NOMO-1 treated with DMSO at 0.1 percent for 48 hours (cell line): ENCODE results near the gene MINDY4B.
A peak's percentile ranks its signal among the peaks of the same experiment; 100 is the strongest.

Source experiments
- DNase-seq: peaks from one replicate; lab custom pipeline; 2025; ENCODE audit not compliant: unreplicated experiment; lab: John Stamatoyannopoulos, UW

Gene MINDY4B

DNA sequence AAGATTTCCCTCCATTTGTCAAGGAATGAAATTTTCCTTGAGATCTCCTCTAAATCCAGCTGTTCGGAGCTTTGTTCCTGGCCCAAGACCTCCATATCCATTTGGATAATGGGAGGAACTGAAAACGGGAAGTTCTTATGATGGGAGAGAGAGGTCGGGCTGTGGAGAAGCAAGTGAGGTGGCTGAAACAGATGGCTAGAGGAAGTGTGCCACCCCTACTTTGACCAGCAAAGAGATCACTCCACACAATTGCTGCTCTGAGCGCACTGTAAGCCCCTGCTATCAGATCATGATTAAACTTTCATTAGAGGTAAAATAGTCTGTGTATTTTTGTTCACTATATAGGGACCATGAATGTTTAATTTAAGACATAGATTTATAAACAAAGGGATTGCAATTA, at the start of gene MINDY4B:
TSS of gene MINDY4B (minus strand) at position 101 of the 400 bp plus-strand sequence. CDS start at position 101, 0 bp downstream.
- no peak for DNase-seq

GRCh38 chr3:150951923-150952322, 46.7 kb upstream of the MINDY4B start:
- DNase-seq: no peak

- DNase-seq: no peak
Measured at GRCh38 chr3:150945226-150946032, 40.2 kb upstream of the MINDY4B start.

DNA sequence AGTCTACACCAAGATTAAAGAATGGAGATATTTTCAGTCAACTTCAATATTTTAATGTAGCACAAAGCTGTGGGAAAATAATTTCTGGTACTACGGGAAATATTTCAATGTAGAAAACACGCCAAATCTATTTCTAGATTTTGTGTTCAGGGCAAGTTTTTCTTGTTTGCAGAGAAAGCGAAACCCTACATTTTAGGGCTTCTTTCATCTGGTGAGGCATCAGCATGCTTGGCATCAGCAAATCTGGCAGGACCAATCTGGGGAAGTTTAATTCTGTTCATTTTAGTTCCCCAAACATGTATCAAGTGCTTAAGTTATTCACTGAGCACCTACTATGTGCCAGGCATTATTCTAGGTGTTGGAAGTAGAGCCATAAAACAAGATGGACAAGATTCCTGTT, 37.0 kb upstream of the MINDY4B start:
- no peak for DNase-seq

GRCh38 chr3:150936693-150937092, 31.5 kb upstream of the MINDY4B start:
- no peak for DNase-seq

DNA sequence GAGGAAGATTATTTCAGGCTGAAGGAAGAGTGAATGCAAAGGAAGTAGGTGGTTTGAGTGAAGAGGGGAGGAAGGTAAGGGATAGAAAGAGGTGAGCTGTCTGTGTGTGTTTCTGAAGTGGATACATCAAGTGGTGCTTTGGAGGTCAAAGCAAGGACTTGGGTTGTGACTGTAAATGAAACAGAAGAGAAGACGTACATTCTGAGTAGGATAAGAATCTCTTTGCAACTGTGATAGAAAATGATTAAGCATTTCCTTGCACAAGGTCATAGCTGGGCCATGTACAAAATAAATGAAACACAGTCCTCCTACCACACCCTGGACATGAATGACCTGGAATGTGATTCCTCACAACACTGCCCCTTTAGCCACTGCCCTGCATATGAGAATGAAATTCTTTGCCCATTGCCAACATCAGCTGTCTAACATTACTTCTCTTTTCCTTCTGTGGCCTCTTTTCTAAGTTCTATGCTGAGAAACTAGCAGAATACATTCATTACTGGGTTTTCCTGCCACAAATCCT, 28.3 kb upstream of the MINDY4B start:
- no peak for DNase-seq

GRCh38 chr3:150931745-150932144, 26.5 kb upstream of the MINDY4B start:
- no peak for DNase-seq

DNA sequence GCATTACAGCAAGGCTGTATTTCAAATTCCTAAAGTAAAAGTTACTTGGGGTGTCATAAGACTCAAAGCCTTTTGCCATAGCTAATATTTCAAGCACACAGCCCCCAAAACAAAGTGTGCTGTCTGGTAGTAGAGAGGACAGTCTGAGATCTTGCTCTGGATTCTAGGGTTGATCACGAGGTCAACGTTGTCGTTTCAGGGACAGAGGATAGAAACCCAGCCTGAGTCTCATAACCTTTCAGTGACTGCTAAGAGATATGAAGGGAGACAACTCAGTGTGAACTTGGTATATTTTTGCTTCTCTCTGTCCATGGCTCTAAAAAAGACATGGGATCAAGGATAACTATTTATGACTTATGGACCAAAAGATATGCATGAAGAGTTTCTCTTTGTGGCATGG, 25.6 kb upstream of the MINDY4B start:
- no peak for DNase-seq

DNA sequence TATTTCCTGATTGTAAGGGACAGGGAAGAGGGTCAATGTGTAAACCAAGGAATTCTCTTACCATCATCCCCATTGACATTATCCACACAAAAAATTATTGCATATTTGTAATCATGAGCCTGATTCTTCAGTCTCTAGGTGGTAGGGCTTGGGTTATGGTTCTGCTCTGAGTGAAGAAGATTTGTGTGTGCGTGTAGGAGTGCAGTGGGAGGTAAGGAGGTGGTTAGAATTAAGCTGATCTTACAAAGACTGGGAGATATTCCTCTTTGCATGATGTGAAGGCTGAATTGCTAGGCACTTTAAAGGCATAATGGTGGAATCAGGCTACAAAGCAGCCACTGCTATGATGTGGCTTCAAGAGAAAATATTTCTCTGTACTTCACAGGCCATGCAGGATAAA, 23.0 kb upstream of the MINDY4B start:
- no peak for DNase-seq

GRCh38 chr3:150926328-150926727, 21.1 kb upstream of the MINDY4B start:
- no peak for DNase-seq

DNA sequence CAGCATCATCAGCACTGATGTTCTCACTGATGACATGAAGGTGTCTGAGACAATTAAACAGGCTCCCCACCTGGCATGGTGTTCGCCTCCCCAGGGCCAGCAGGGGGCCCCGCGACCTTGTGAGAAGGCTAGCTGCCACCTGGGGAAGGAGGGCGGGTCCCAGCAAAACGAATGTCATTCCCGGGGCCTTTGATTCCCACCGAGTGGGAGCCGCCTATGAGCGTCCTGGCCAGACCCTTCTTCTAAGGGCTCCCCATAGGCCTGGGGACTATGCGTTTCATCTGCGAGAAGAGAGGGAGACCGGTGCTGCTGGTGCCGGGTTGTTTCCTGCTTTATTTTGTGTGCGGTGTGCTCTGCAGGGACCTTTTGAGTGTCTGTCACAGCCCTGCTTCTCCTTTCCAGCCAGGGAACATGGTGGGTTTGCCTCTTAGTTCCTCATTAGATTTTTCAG, 20.5 kb upstream of the MINDY4B start:
- peak; percentile 85 for DNase-seq

- no peak for DNase-seq
Measured at GRCh38 chr3:150922611-150923010, 17.4 kb upstream of the MINDY4B start.

- DNase-seq: no peak
Measured at GRCh38 chr3:150921209-150921608, 16.0 kb upstream of the MINDY4B start.

GRCh38 chr3:150920236-150920635, 15.0 kb upstream of the MINDY4B start:
- no peak for DNase-seq

DNA sequence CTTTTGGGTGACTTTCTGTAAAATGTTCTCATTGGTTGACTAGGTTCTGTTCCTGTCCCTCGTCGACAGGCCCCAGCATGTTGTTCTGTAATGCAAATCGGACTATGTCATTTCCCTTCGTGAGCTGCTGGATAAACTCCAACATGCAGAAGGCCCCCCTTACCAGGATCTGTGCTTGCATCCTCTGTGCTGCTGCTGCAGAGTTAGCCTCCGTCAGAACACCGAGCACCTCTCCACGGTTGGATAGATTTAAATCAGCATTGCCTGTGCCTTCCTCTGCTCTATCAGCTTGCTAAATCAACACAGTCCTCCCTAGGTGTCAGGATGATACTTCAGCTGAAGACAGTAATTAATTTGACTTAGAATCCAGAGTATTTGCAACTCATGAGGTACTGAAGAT, 12.7 kb upstream of the MINDY4B start:
- no peak for DNase-seq

DNA sequence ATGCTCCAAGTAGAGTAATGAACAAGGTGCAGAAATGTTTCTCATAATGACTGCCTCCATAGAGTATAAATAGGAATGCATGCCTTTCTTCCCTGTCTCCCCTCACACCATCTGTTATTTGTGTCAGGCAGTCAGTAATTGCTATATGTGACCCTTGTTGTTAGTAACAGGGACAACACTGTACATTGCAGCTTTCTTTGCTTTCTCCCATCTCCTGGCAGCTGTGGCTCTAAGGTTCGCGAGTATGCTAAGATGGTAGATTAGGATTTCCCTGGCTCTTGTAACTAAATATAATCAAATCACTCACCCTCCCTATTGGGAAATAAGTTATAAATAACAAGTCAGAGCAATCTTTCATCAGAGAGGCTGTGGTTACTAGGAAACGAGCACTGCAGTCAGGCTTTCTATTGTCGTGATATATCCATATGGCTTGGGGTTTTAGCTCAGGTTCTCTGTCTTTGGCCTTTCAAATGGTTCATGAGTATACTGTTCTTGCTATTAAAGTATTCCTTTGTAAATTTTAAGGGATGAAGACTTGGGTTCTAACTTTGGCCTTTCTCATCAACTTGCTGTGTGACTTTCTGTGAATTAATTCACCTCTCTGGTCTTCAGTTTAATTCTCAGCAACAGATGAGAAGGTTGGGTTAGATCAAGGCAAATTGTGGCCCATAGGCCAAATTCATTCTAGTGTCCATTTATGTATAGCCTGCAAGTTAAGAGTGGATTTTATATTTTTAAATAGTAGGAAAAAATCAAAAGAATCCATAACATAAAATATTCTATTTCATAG, 8.1 kb upstream of the MINDY4B start:
- DNase-seq: peak; percentile 45

DNA sequence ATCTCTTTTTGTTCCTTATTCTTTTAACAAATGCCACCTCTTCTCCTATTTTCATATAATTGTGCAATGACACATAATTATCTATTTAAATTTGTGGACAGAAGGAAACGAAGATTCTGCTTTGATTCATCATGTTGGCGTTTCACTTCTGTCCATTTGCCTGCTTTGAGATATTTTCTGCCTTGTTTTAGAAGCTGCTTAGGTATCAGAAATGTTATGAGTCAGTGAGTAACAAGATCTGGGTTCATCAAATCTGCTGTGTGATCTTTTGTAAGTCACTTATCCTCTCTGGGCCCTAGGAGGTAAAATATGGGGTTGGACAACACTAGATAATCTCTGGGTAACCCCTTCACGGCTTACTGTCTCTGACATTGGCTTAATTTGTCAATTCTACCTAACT, 7.3 kb upstream of the MINDY4B start:
- DNase-seq: peak; percentile 57

- no peak for DNase-seq
Measured at GRCh38 chr3:150911771-150912170, 6.5 kb upstream of the MINDY4B start.

GRCh38 chr3:150906461-150906860, 1.2 kb upstream of the MINDY4B start:
- DNase-seq: no peak

- no peak for DNase-seq
Measured at GRCh38 chr3:150905746-150906145, 507 bp upstream of the MINDY4B start.

- no peak for DNase-seq
Measured at GRCh38 chr3:150902988-150903387, 2.3 kb downstream of the MINDY4B start.

- no peak for DNase-seq
Measured at GRCh38 chr3:150901793-150902192, 3.4 kb downstream of the MINDY4B start.
